HepG2 (cell line): ENCODE data around the gene ARG2.

Source experiments
- BRCA1 ChIP-seq: sonication (generic); formaldehyde crosslinking; IDR thresholded peaks from 2 replicates; pipeline ENCODE4 v1.4.0; 2020; ENCODE audit warnings: missing genetic modification reagents
- MYC ChIP-seq: sonication (generic); formaldehyde crosslinking; IDR thresholded peaks from 2 replicates; pipeline ENCODE4 v1.9.0; 2021; ENCODE audit warnings: missing genetic modification reagents, borderline replicate concordance
- NFE2 ChIP-seq: sonication (generic); formaldehyde crosslinking; IDR thresholded peaks from 2 replicates; pipeline ENCODE4 v1.4.0; 2020; ENCODE audit warnings: missing genetic modification reagents
- ZNF563 ChIP-seq: sonication (generic); formaldehyde crosslinking; IDR thresholded peaks from 2 replicates; pipeline ENCODE4 v1.8.0; 2022; ENCODE audit warnings: mild to moderate bottlenecking, moderate library complexity, missing genetic modification reagents

DNA sequence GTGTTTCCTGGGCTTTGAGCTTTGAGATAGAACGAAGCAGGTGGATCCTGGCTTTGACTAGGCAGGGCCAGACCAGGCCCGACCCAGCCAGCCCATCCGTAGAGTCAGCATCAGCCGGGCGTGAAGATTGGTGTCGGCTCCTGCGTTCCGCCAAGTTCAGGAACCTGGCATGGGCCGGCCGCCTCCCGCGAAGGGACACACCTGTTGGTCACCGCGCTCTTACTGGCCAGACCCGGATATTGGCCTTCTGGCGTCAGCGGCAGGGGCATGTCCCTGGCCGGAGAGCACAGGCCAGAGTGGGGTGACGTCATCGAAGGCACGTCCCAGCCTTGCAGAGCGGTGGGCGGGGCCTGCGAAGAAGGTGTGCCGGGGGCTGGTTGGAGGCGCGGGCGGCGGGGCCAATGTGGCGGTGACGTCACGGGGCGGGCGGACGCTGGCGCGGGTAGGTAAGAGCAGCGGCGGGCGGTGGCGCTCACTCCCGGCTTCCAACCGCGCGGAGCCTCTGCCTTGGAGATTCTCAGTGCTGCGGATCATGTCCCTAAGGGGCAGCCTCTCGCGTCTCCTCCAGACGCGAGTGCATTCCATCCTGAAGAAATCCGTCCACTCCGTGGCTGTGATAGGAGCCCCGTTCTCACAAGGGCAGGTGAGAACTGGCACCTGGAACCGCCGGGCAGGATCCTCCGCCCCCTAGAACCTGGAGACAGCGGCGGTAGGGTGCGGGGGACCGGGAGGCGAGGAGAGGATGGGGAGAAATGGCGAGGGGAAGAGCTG, at the start of gene ARG2:
- TF ChIP-seq BRCA1 (CRISPR knock-in tag) (no peak), NFE2 (CRISPR knock-in tag) (no peak), ZNF563 (CRISPR knock-in tag) (no peak), MYC (CRISPR knock-in tag) (peak; percentile 67)
